GM13977 (cell line): Measurements from ENCODE around the gene FKBP11.

Experiments
- DNase-seq: peaks from one replicate; pipeline ENCODE4 v3.0.0; 2012; ENCODE audit warnings: low spot score
- CTCF ChIP-seq: IDR thresholded peaks from 2 replicates; pipeline ENCODE4 v1.5.1; 2012; ENCODE audit warnings: mild to moderate bottlenecking, control low read depth; ENCODE audit not compliant: insufficient read depth; ENCODE audit errors: extremely low read depth, missing control alignments
- in situ Hi-C: fragments of 300-500 bp; cut with MboI; formaldehyde crosslinking; loops from one replicate; pipeline ENCODE4 v1.12.0; 2022; ENCODE audit warnings: low sequenced_read_pairs, low pct_unique_long_range_greater_than_20kb, mixed read lengths, inconsistent platforms; ENCODE audit not compliant: unreplicated experiment

The FKBP11 gene

GRCh38 chr12:48956279-48957140 is 31.2 kb upstream of the FKBP11 start:
- DNase-seq: peak; percentile 59
- in situ Hi-C loops: no loop called here

GRCh38 chr12:48954841-48955501 is 29.7 kb upstream of the FKBP11 start:
- no peak for TF ChIP-seq CTCF
- no peak for DNase-seq
- in situ Hi-C loops: no loop called here

More at GRCh38 chr12:48956279-48957140, 31.2 kb upstream of the FKBP11 start:
- peak; percentile 10 for TF ChIP-seq CTCF

- TF ChIP-seq CTCF: no peak
- in situ Hi-C loops: no loop called here
- no peak for DNase-seq
Measured at GRCh38 chr12:48954061-48954460, 28.8 kb upstream of the FKBP11 start.

- in situ Hi-C loops: no loop called here
- TF ChIP-seq CTCF: no peak
- no peak for DNase-seq
Measured at GRCh38 chr12:48952691-48953090, 27.4 kb upstream of the FKBP11 start.

GRCh38 chr12:48947727-48948126 is 22.4 kb upstream of the FKBP11 start:
- in situ Hi-C loops: no loop called here
- TF ChIP-seq CTCF: no peak
- DNase-seq: no peak

GRCh38 chr12:48946943-48947342 is 21.7 kb upstream of the FKBP11 start:
- in situ Hi-C loops: no loop called here
- TF ChIP-seq CTCF: no peak
- DNase-seq: no peak
